SK-N-SH (cell line): ENCODE data around the gene FAM184B. TPM values are rescaled to one million over a fixed set of nuclear protein-coding genes. Genes with fewer than 3 reads are reported as not detected.

Experiments
- CTCF ChIA-PET: fragments of 300-600, 350-600 bp; formaldehyde crosslinking; extraction: SDS; loops from one replicate; lab custom pipeline; 2021; lab: Yijun Ruan, JAX
- POLR2A ChIA-PET: fragments of 350-600 bp; sonication (Branson Sonifier 250); formaldehyde crosslinking; extraction: SDS; loops from one replicate; lab custom pipeline; 2020; ENCODE audit warnings: antibody characterized with exemption, inconsistent platforms; lab: Yijun Ruan, JAX
- DNase-seq: peaks from one replicate; pipeline ENCODE4 v3.0.0; 2012
- H2AFZ ChIP-seq: fragments of 200-600 bp; sonication (generic); 2 replicates; pipeline ENCODE4 v1.8.1; 2016; ENCODE audit warnings: antibody characterized with exemption, mild to moderate bottlenecking, low read depth
- H3F3A ChIP-seq: fragments of 200-600 bp; sonication (generic); replicated peaks from 2 replicates; pipeline ENCODE3; 2016; ENCODE audit warnings: antibody characterized with exemption, mild to moderate bottlenecking; ENCODE audit not compliant: insufficient read depth
- H3K27ac ChIP-seq, 2 experiments: fragments of 200-500 bp in 1 of 2; fragments of 200-600 bp in 1 of 2; sonication (Bioruptor generic) in 1 of 2; sonication (generic), shearing (Covaris generic) in 1 of 2; 2 replicates each; pipeline versions ENCODE4 v1.5.1 to v1.6.1; 2014 to 2016; ENCODE audit warnings: low read depth in 2 of 2, inconsistent platforms in 1 of 2, low read length in 1 of 2, mild to moderate bottlenecking in 1 of 2, mixed read lengths in 1 of 2
- H3K27me3 ChIP-seq: fragments of 200-600 bp; sonication (generic), shearing (Covaris generic); 2 replicates; pipeline ENCODE4 v1.6.1; 2016; ENCODE audit warnings: mixed run types; ENCODE audit not compliant: insufficient read depth
- H3K36me3 ChIP-seq, 2 experiments: fragments of 200-500 bp in 1 of 2; fragments of 200-600 bp in 1 of 2; sonication (Bioruptor generic) in 1 of 2; sonication (generic) in 1 of 2; replicated peaks in 1 of 2; 2 replicates each; pipeline versions ENCODE3 to v1.5.1; 2014 to 2016; ENCODE audit warnings: low read length in 1 of 2, mild to moderate bottlenecking in 1 of 2; ENCODE audit not compliant: insufficient read depth in 2 of 2, control insufficient read depth in 1 of 2
- H3K4me1 ChIP-seq, 2 experiments: fragments of 200-500 bp in 1 of 2; fragments of 200-600 bp in 1 of 2; sonication (Bioruptor generic) in 1 of 2; sonication (generic), shearing (Covaris generic) in 1 of 2; 2 replicates each; pipeline versions ENCODE4 v1.5.1 to v1.6.1; 2014 to 2016; ENCODE audit warnings: low read depth in 1 of 2, low read length in 1 of 2, mixed run types in 1 of 2; ENCODE audit not compliant: insufficient read depth in 2 of 2, control insufficient read depth in 1 of 2
- H3K4me2 ChIP-seq: fragments of 200-600 bp; sonication (generic), shearing (Covaris generic); 2 replicates; pipeline ENCODE4 v1.6.1; 2017; ENCODE audit warnings: mixed run types
- H3K4me3 ChIP-seq, 2 experiments: fragments of 200-500 bp in 1 of 2; fragments of 200-600 bp in 1 of 2; sonication (Bioruptor generic) in 1 of 2; sonication (generic), shearing (Covaris generic) in 1 of 2; 2 replicates each; pipeline versions ENCODE4 v1.5.1 to v1.8.1; 2014 to 2016; ENCODE audit warnings: low read depth in 2 of 2, inconsistent platforms in 1 of 2, low read length in 1 of 2, mild to moderate bottlenecking in 1 of 2, mixed read lengths in 1 of 2, moderate library complexity in 1 of 2
- H3K79me2 ChIP-seq: fragments of 200-600 bp; sonication (generic); 2 replicates; pipeline ENCODE4 v1.8.1; 2017; ENCODE audit warnings: mild to moderate bottlenecking; ENCODE audit not compliant: insufficient read depth
- H3K9ac ChIP-seq: fragments of 200-600 bp; sonication (generic); 2 replicates; pipeline ENCODE4 v1.6.1; 2017; ENCODE audit warnings: mixed run types
- H3K9me2 ChIP-seq: fragments of 200-600 bp; sonication (generic); 2 replicates; pipeline ENCODE4 v1.6.1; 2017; ENCODE audit warnings: mixed run types
- H3K9me3 ChIP-seq: fragments of 200-600 bp; sonication (generic); 2 replicates; pipeline ENCODE4 v1.6.1; 2017; ENCODE audit warnings: mixed run types, mild to moderate bottlenecking, moderate library complexity
- H4K20me1 ChIP-seq: fragments of 200-600 bp; sonication (generic); 2 replicates; pipeline ENCODE4 v1.6.1; 2017; ENCODE audit warnings: mild to moderate bottlenecking, mixed run types; ENCODE audit not compliant: insufficient read depth
- CHD2 ChIP-seq: fragments of 150-350 bp; IDR thresholded peaks from 2 replicates; pipeline ENCODE4 v1.6.1; 2018; ENCODE audit warnings: low read length; ENCODE audit not compliant: partially characterized antibody
- ELF1 ChIP-seq: IDR thresholded peaks from 2 replicates; pipeline ENCODE4 v1.4.0; 2012
- EP300 ChIP-seq, 2 experiments: IDR thresholded peaks; 2 replicates each; pipeline versions ENCODE4 v1.4.0 to v1.6.1; 2012; ENCODE audit warnings: borderline replicate concordance in 1 of 2, low read depth in 1 of 2, low read length in 1 of 2
- JUND ChIP-seq: IDR thresholded peaks from 2 replicates; pipeline ENCODE4 v1.4.0; 2012
- MXI1 ChIP-seq: IDR thresholded peaks from 2 replicates; pipeline ENCODE4 v1.6.1; 2012; ENCODE audit warnings: mild to moderate bottlenecking, low read depth, low read length, improper control_type of control experiment
- POLR2AphosphoS5 ChIP-seq: IDR thresholded peaks from 2 replicates; pipeline ENCODE4 v1.6.1; 2012; ENCODE audit warnings: low read depth, low read length
- SIN3A ChIP-seq: IDR thresholded peaks from 2 replicates; pipeline ENCODE4 v1.6.1; 2012; ENCODE audit warnings: low read depth, mild to moderate bottlenecking, low read length, moderate library complexity, borderline replicate concordance
- WGBS: methylation state at CpG from one replicate; pipeline ENCODE4 v1.1.6; 2017; ENCODE audit warnings: low lambda C conversion rate; 5-methylcytosine and 5-hydroxymethylcytosine counted together
- polyA plus RNA-seq, 3 experiments: library from polyadenylated mRNA; depleted of rRNA; stranded (reverse); fragments of >200 nt; gene quantifications; 2 replicates each; pipeline ENCODE4 v1.2.3, GENCODE V29; 2012
- TF ChIP-seq, protein P1 (sequence below): fragments of 150-350 bp; IDR thresholded peaks from 2 replicates; pipeline ENCODE4 v1.6.1; 2016; ENCODE audit warnings: mild to moderate bottlenecking, low read depth, low read length
- TF ChIP-seq, protein P2 (sequence below): IDR thresholded peaks from 2 replicates; pipeline ENCODE4 v1.4.0; 2012; ENCODE audit warnings: low read depth, borderline replicate concordance
- TF ChIP-seq, protein P3 (sequence below): IDR thresholded peaks from 2 replicates; pipeline ENCODE4 v1.4.0; 2012; ENCODE audit warnings: low read depth
- TF ChIP-seq, protein P4 (sequence below): fragments of 150-350 bp; IDR thresholded peaks from 2 replicates; pipeline ENCODE4 v1.6.1; 2017; ENCODE audit warnings: antibody characterized with exemption, low read length, low read depth, borderline replicate concordance
- TF ChIP-seq, protein P5 (sequence below): IDR thresholded peaks from 2 replicates; pipeline ENCODE4 v1.6.1; 2012; ENCODE audit warnings: mild to moderate bottlenecking, low read depth, low read length, moderate library complexity

The FAM184B gene
- polyA plus RNA-seq, 1 of the 3 experiments (the other 2 are of a cell fraction) = not detected

DNA sequence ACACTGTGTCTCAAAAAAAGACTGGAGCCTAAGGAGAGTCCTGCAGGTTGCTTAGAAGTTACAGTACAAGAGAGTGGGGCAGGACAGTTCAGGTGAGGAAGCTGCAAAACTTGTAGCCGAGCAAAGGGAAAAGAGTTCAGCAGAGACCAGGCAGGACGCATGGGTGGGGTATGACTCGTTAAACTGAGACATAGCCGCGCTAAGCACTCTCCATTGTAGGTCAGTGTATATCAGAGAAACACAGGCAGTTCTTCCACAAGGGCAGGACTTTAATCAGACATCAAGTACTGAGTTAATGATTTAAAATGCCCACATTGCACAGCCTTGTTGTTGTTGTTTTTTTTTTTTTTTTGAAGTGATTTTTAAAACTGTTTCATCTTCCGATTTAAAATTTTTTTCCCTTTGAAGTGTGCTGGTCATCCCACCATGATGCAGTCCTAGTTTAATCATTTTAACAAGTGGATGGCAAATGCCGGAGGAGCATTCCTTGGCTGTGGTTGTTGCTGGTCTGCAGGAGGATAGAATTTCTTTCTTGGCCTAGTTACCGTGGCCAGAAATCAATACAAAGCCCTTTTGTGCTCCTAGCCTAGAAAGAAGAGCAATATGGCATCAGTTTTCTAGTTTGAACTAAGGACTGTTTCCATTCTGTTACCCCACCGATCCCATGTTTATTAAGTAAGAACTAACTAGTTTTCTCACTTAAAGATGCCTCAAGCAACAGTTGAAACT is 194.2 kb downstream of the FAM184B start:
- no peaks in the 10 kb centered on the region for H3K4me1 ChIP-seq
- no peak for DNase-seq
- CTCF ChIA-PET = no interaction called here
- H3K27me3 ChIP-seq = no peaks in the 10 kb centered on the region
- TF ChIP-seq MXI1 = no peak
- TF ChIP-seq, protein P1, sequence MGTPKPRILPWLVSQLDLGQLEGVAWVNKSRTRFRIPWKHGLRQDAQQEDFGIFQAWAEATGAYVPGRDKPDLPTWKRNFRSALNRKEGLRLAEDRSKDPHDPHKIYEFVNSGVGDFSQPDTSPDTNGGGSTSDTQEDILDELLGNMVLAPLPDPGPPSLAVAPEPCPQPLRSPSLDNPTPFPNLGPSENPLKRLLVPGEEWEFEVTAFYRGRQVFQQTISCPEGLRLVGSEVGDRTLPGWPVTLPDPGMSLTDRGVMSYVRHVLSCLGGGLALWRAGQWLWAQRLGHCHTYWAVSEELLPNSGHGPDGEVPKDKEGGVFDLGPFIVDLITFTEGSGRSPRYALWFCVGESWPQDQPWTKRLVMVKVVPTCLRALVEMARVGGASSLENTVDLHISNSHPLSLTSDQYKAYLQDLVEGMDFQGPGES = no peak
- TF ChIP-seq, protein P2, sequence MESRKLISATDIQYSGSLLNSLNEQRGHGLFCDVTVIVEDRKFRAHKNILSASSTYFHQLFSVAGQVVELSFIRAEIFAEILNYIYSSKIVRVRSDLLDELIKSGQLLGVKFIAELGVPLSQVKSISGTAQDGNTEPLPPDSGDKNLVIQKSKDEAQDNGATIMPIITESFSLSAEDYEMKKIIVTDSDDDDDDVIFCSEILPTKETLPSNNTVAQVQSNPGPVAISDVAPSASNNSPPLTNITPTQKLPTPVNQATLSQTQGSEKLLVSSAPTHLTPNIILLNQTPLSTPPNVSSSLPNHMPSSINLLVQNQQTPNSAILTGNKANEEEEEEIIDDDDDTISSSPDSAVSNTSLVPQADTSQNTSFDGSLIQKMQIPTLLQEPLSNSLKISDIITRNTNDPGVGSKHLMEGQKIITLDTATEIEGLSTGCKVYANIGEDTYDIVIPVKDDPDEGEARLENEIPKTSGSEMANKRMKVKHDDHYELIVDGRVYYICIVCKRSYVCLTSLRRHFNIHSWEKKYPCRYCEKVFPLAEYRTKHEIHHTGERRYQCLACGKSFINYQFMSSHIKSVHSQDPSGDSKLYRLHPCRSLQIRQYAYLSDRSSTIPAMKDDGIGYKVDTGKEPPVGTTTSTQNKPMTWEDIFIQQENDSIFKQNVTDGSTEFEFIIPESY = no peak
- TF ChIP-seq POLR2AphosphoS5 = no peak
- TF ChIP-seq, protein P3, sequence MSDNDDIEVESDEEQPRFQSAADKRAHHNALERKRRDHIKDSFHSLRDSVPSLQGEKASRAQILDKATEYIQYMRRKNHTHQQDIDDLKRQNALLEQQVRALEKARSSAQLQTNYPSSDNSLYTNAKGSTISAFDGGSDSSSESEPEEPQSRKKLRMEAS = no peak
- no peak for TF ChIP-seq ELF1
- TF ChIP-seq, protein P4, sequence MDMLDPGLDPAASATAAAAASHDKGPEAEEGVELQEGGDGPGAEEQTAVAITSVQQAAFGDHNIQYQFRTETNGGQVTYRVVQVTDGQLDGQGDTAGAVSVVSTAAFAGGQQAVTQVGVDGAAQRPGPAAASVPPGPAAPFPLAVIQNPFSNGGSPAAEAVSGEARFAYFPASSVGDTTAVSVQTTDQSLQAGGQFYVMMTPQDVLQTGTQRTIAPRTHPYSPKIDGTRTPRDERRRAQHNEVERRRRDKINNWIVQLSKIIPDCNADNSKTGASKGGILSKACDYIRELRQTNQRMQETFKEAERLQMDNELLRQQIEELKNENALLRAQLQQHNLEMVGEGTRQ = no peak
- TF ChIP-seq SIN3A = no peak
- TF ChIP-seq CHD2 = no peak
- no peak for TF ChIP-seq EP300 (IDR thresholded peaks at IDR 0.05; ENCODE audit: borderline replicate concordance in 1 of 2, low read depth in 1 of 2, low read length in 1 of 2)
- no peak for TF ChIP-seq JUND
- TF ChIP-seq, protein P5, sequence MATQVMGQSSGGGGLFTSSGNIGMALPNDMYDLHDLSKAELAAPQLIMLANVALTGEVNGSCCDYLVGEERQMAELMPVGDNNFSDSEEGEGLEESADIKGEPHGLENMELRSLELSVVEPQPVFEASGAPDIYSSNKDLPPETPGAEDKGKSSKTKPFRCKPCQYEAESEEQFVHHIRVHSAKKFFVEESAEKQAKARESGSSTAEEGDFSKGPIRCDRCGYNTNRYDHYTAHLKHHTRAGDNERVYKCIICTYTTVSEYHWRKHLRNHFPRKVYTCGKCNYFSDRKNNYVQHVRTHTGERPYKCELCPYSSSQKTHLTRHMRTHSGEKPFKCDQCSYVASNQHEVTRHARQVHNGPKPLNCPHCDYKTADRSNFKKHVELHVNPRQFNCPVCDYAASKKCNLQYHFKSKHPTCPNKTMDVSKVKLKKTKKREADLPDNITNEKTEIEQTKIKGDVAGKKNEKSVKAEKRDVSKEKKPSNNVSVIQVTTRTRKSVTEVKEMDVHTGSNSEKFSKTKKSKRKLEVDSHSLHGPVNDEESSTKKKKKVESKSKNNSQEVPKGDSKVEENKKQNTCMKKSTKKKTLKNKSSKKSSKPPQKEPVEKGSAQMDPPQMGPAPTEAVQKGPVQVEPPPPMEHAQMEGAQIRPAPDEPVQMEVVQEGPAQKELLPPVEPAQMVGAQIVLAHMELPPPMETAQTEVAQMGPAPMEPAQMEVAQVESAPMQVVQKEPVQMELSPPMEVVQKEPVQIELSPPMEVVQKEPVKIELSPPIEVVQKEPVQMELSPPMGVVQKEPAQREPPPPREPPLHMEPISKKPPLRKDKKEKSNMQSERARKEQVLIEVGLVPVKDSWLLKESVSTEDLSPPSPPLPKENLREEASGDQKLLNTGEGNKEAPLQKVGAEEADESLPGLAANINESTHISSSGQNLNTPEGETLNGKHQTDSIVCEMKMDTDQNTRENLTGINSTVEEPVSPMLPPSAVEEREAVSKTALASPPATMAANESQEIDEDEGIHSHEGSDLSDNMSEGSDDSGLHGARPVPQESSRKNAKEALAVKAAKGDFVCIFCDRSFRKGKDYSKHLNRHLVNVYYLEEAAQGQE = no peak
- H3K4me3 ChIP-seq = no peak overlapping the region
- no peaks in the 10 kb centered on the region for H4K20me1 ChIP-seq
- POLR2A ChIA-PET = no interaction called here
- 95% methylated on average over 9 of the region's 9 CpGs for WGBS
- H3K79me2 ChIP-seq = 0 out of 2 replicates have a peak, but pooled peaks cover 2% of the 10 kb centered on the region
- H3K9me2 ChIP-seq = no peaks in the 10 kb centered on the region
- no peak overlapping the region for H3K4me2 ChIP-seq
- H2AFZ ChIP-seq = no peak overlapping the region
- no peak overlapping the region for H3K9ac ChIP-seq
- peaks cover 30 to 69% of the 10 kb centered on the region in 2 experiments for H3K36me3 ChIP-seq
- no peaks in the 10 kb centered on the region for H3F3A ChIP-seq
- no peak overlapping the region for H3K27ac ChIP-seq
- H3K9me3 ChIP-seq = no peaks in the 10 kb centered on the region
